Liver (tissue), 3 donors: ENCODE measurements around the gene PAXX.

Experiments
- CTCF ChIP-seq: fragments of 150-350 bp; IDR thresholded peaks from 2 replicates; pipeline ENCODE4 v1.5.1; 2017; ENCODE audit warnings: improper control_type of control experiment, low read depth, low read length; ENCODE audit not compliant: missing input control
- EGR1 ChIP-seq, 2 donors: IDR thresholded peaks; 2 replicates each; pipeline ENCODE4 v1.6.1; 2016 to 2018; ENCODE audit warnings: antibody characterized with exemption in 2 of 2, low read depth in 2 of 2
- FOXA1 ChIP-seq: IDR thresholded peaks from 2 replicates; pipeline ENCODE4 v1.6.1; 2016; ENCODE audit warnings: antibody characterized with exemption
- GABPA ChIP-seq, 2 donors: IDR thresholded peaks in 1 of 2; conservative IDR thresholded peaks in 1 of 2; 2 replicates each; pipeline ENCODE4 v1.6.1; 2016; ENCODE audit warnings: antibody characterized with exemption in 2 of 2, mild to moderate bottlenecking in 1 of 2, moderate library complexity in 1 of 2
- RAD21 ChIP-seq, 2 donors: IDR thresholded peaks; 2 replicates each; pipeline ENCODE4 v1.6.1; 2016; ENCODE audit warnings: antibody characterized with exemption in 2 of 2, mild to moderate bottlenecking in 2 of 2
- SP1 ChIP-seq: IDR thresholded peaks from 2 replicates; pipeline ENCODE4 v1.6.1; 2018; ENCODE audit warnings: antibody characterized with exemption, mild to moderate bottlenecking
- TAF1 ChIP-seq: conservative IDR thresholded peaks from 2 replicates; pipeline ENCODE4 v1.6.1; 2016; ENCODE audit warnings: antibody characterized with exemption, mild to moderate bottlenecking
- YY1 ChIP-seq: IDR thresholded peaks from 2 replicates; pipeline ENCODE4 v1.6.1; 2016; ENCODE audit warnings: antibody characterized with exemption, mild to moderate bottlenecking
- donor health status: healthy.
- donor health status: healthy.

- TF ChIP-seq CTCF (no peak), TAF1 (no peak), SP1 (no peak), GABPA (IDR thresholded peaks at IDR 0.05 in 1 of 2, conservative IDR thresholded peaks at IDR 0.05 in 1 of 2) (no peak), FOXA1 (no peak), YY1 (no peak), RAD21 (IDR thresholded peaks at IDR 0.05) (no peak), EGR1 (IDR thresholded peaks at IDR 0.05; ENCODE audit: low read depth in 2 of 2) (no peak)
Observed at GRCh38 chr9:136977649-136978072, 14.6 kb upstream of the PAXX start.
